Stimulated activated CD8-positive, alpha-beta memory T cell treated with anti-CD3 and anti-CD28 coated beads, Interleukin-12 subunit alpha, Interleukin-12 subunit beta, amount 100 ng/mL, for 24 hours (primary cell): ENCODE measurements around the gene IFNA21.
"Not testable (repeated sequence)": the region's sequence is repeated elsewhere in the genome, so short reads cannot be mapped to it uniquely, and the experiment has no call there.

Experiments
- DNase-seq: peaks from one replicate; pipeline ENCODE4 v3.0.0-alpha.2; 2020; ENCODE audit errors: extremely low read depth

IFNA21 gene

GRCh38 chr9:21166560-21166959, at the start of gene IFNA21:
Gene IFNA21 (minus strand): TSS chr9:21166660. CDS start chr9:21166612, 48 bp downstream.
- DNase-seq: not testable (repeated sequence)

GRCh38 chr9:21213411-21214326, 47.2 kb upstream of the IFNA21 start:
- DNase-seq: not testable (repeated sequence)

- DNase-seq: not testable (repeated sequence)
Observed at GRCh38 chr9:21212160-21212559, 45.7 kb upstream of the IFNA21 start.

GRCh38 chr9:21210782-21211181, 44.3 kb upstream of the IFNA21 start:
- not testable (repeated sequence) for DNase-seq

- no peak for DNase-seq
Observed at GRCh38 chr9:21210311-21210710, 43.9 kb upstream of the IFNA21 start.

- DNase-seq: not testable (repeated sequence)
Observed at GRCh38 chr9:21207043-21207442, 40.6 kb upstream of the IFNA21 start, which contains the start of gene IFNA10. Gene IFNA10 (minus strand): TSS chr9:21207143. CDS start chr9:21207097, 46 bp downstream.

GRCh38 chr9:21205204-21205603, 38.7 kb upstream of the IFNA21 start:
- no peak for DNase-seq

GRCh38 chr9:21202105-21202504, 35.6 kb upstream of the IFNA21 start, which contains the start of gene IFNA7:
Gene IFNA7 (minus strand): TSS chr9:21202205. CDS start chr9:21202165, 40 bp downstream.
- not testable (repeated sequence) for DNase-seq

- not testable (repeated sequence) for DNase-seq
Observed at GRCh38 chr9:21194867-21195776, 28.7 kb upstream of the IFNA21 start.

- DNase-seq: not testable (repeated sequence)
Observed at GRCh38 chr9:21187487-21187886, 21.0 kb upstream of the IFNA21 start, which contains the start of gene IFNA4. Gene IFNA4 (minus strand): TSS chr9:21187587. CDS start chr9:21187531, 56 bp downstream.

- DNase-seq: not testable (repeated sequence)
Observed at GRCh38 chr9:21182810-21183736, 16.6 kb upstream of the IFNA21 start.

GRCh38 chr9:21174671-21175070, 8.2 kb upstream of the IFNA21 start:
- DNase-seq: no peak

GRCh38 chr9:21172156-21172555, 5.7 kb upstream of the IFNA21 start:
- DNase-seq: no peak

- no peak for DNase-seq
Observed at GRCh38 chr9:21171351-21171750, 4.9 kb upstream of the IFNA21 start.

- DNase-seq: no peak
Observed at GRCh38 chr9:21165516-21165915, 944 bp downstream of the IFNA21 start.

GRCh38 chr9:21160178-21160577, 6.3 kb downstream of the IFNA21 start:
- DNase-seq: no peak

- no peak for DNase-seq
Observed at GRCh38 chr9:21155501-21155900, 11.0 kb downstream of the IFNA21 start.

- no peak for DNase-seq
Observed at GRCh38 chr9:21154018-21154608, 12.3 kb downstream of the IFNA21 start.

GRCh38 chr9:21153336-21154017, 13.0 kb downstream of the IFNA21 start:
- DNase-seq: no peak

- no peak for DNase-seq
Observed at GRCh38 chr9:21144603-21145002, 21.9 kb downstream of the IFNA21 start.
